ENCODE measurements around the gene GLYAT.

GLYAT gene

DNA sequence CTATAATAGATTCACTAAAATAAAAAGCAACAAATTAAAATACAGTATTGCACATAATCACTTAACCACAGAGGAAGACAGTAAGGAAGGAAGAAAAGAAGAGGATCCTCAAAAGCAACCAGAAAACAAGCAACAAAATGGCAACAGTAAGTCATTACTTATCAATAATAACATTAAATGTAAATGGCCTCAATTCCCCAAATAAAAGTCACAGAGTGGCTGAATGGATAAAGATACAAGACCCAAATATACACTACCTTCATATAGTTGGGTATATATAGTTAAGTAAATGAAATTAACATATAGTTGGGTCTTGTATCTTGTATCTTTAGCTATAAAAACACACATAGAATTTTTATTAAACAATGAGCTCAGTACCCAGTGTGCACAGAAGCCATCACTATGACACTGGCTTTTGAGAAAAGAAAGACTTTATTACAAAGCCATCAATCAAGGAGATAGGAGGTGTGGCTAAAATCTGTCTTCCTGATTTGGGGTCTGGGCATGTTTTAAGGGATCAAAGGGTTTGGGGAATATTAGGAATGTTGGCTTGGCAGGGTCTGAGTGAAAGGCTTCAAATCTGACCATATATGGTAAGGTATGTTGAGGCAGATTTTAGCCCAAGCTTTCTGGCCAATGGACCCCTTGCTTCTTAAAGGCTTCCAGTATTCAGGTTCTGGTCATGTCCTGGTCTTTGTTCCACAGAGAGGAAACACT, 13.4 kb upstream of the GLYAT start:
- H3K9me3 ChIP-seq (ENCODE audit: control insufficient read depth in 2 of 2, low read length in 2 of 2): peaks cover 0 to 5% of the 10 kb centered on the region in 2 donors
- no peak overlapping the region for H3K4me3 ChIP-seq (ENCODE audit: low read length in 2 of 2)
- no peaks in the 10 kb centered on the region for H3K36me3 ChIP-seq (ENCODE audit: control insufficient read depth in 2 of 2, insufficient read depth in 2 of 2, low read length in 2 of 2)
- no peak overlapping the region for H3K27ac ChIP-seq (ENCODE audit: low read depth in 2 of 2, low read length in 2 of 2)
- H3K9ac ChIP-seq (ENCODE audit: low read depth in 1 of 2, low read length in 2 of 2): no peak overlapping the region
- no peaks in the 10 kb centered on the region for H3K4me1 ChIP-seq (ENCODE audit: control insufficient read depth in 2 of 2, insufficient read depth in 2 of 2, low read length in 2 of 2)
- H3K27me3 ChIP-seq (ENCODE audit: control insufficient read depth in 2 of 2, insufficient read depth in 2 of 2, low read length in 2 of 2): no peaks in the 10 kb centered on the region

DNA sequence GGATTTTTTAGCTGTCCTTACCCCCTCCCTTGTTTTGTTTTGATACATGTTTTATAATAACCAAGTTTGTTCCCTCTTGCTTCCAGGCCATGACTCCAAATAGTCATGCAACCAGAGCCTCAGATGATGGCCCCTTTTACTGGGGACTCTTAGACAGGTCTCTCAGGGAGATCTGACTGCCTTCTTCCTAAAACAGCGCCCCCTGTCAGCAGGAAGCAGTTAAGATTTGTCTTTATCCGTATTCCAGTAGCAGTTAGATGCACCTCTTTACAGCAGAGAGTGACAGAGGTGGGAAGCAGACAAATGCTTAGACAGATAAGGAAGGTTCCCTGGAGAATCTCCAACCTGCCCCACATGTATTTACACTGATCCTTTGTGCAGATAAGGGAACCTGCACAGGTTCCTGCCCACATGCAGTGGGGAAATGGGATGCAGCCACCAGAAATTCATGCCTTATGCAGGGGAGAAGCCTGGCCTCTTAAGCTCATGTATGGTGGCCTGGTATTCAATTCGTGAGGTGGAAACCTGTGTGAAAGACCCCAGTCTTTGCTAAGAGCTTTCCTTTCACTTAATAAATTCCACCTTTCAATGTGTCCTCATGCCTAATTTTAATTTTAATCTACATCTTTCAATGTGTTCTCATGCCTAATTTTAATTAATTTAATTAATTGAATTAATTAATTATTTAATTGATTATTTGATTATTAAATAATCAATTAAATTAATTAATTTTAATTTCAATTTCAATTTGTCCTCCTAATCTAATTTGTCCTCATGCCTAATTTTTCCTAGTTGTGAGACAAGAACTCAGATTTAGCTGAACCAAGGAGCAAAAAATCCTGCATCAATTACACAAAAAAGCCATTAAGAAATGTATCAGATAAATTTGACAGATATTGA, 11.5 kb upstream of the GLYAT start:
- H3K27me3 ChIP-seq (ENCODE audit: control insufficient read depth in 2 of 2, insufficient read depth in 2 of 2, low read length in 2 of 2): no peaks in the 10 kb centered on the region
- no peak overlapping the region for H3K9ac ChIP-seq (ENCODE audit: low read depth in 1 of 2, low read length in 2 of 2)
- H3K27ac ChIP-seq (ENCODE audit: low read depth in 2 of 2, low read length in 2 of 2): no peak overlapping the region
- no peak overlapping the region for H3K4me3 ChIP-seq (ENCODE audit: low read length in 2 of 2)
- no peaks in the 10 kb centered on the region for H3K4me1 ChIP-seq (ENCODE audit: control insufficient read depth in 2 of 2, insufficient read depth in 2 of 2, low read length in 2 of 2)
- peaks cover 0 to 5% of the 10 kb centered on the region in 2 donors for H3K9me3 ChIP-seq (ENCODE audit: control insufficient read depth in 2 of 2, low read length in 2 of 2)
- H3K36me3 ChIP-seq (ENCODE audit: control insufficient read depth in 2 of 2, insufficient read depth in 2 of 2, low read length in 2 of 2): no peaks in the 10 kb centered on the region

DNA sequence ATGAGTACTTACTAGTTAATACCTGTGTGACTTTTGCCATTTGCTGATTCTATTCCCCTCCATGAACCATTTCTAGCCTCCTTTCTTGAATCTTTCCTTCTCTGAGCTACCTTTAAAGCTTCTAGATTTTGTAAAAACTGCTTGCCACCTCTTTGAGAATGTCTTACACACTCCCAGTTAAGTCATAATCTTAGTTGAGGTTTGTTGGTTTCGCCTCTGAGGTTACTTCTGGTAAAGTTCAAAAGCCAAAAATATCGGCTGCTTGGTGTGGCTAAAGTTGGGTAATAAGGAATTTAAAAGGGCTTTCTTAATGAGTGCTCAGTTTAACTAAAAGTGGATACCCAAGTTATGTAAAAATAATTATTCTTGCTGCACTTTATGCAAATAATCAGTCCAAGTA, 10.4 kb upstream of the GLYAT start:
- Histone ChIP-seq H3K9ac (ENCODE audit: low read depth in 1 of 2, low read length in 2 of 2) (no peak overlapping the region), H3K4me3 (ENCODE audit: low read length in 2 of 2) (no peak overlapping the region), H3K27ac (ENCODE audit: low read depth in 2 of 2, low read length in 2 of 2) (no peak overlapping the region), H3K27me3 (ENCODE audit: control insufficient read depth in 2 of 2, insufficient read depth in 2 of 2, low read length in 2 of 2) (no peaks in the 10 kb centered on the region), H3K9me3 (ENCODE audit: control insufficient read depth in 2 of 2, low read length in 2 of 2) (peaks cover 0 to 5% of the 10 kb centered on the region in 2 donors), H3K4me1 (ENCODE audit: control insufficient read depth in 2 of 2, insufficient read depth in 2 of 2, low read length in 2 of 2) (no peaks in the 10 kb centered on the region), H3K36me3 (ENCODE audit: control insufficient read depth in 2 of 2, insufficient read depth in 2 of 2, low read length in 2 of 2) (no peaks in the 10 kb centered on the region)

DNA sequence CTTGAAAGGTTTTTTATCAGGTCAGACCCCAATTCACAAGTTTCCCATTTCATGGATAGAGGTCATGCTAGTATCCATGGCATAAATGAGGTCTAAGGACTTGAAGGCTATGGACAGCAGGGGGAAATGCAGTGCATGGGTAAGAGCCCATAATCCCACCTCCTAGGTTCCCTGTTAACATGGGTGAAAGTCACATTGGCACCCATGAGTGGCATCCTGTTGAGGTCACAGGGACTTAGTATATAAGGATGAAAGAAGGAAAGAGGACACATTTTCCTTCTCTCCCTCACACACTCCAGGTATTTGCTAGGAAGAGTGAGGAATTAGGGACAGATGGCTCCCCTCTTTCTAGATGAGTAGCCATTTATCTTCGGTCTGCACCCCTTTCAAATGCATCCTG, 9.4 kb upstream of the GLYAT start:
- Histone ChIP-seq H3K4me1 (ENCODE audit: control insufficient read depth in 2 of 2, insufficient read depth in 2 of 2, low read length in 2 of 2) (no peaks in the 10 kb centered on the region), H3K4me3 (ENCODE audit: low read length in 2 of 2) (no peak overlapping the region), H3K9ac (ENCODE audit: low read depth in 1 of 2, low read length in 2 of 2) (no peak overlapping the region), H3K27ac (ENCODE audit: low read depth in 2 of 2, low read length in 2 of 2) (no peak overlapping the region), H3K9me3 (ENCODE audit: control insufficient read depth in 2 of 2, low read length in 2 of 2) (peaks cover 0 to 5% of the 10 kb centered on the region in 2 donors), H3K36me3 (ENCODE audit: control insufficient read depth in 2 of 2, insufficient read depth in 2 of 2, low read length in 2 of 2) (no peaks in the 10 kb centered on the region), H3K27me3 (ENCODE audit: control insufficient read depth in 2 of 2, insufficient read depth in 2 of 2, low read length in 2 of 2) (no peaks in the 10 kb centered on the region)

DNA sequence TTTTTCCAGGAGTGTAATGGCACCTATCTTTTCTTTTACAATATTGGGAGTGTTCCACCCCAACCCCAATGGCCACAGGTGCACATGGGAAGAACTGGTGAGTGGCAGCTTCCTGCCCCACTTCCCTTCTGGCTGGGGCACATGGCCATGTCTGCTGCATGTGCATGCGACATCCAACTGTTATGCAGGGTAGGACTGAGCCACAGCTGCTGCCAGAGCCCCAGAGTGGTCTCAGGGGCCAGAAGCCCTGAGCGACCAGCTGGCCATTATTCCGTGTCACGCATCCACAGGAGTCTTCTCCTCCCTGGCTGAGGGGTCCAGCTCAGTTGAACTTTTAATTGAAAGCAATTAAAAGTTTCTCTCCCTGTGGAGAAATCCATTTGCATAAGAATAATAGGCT, 8.7 kb upstream of the GLYAT start:
- Histone ChIP-seq H3K4me3 (ENCODE audit: low read length in 2 of 2) (no peak overlapping the region), H3K9ac (ENCODE audit: low read depth in 1 of 2, low read length in 2 of 2) (no peak overlapping the region), H3K36me3 (ENCODE audit: control insufficient read depth in 2 of 2, insufficient read depth in 2 of 2, low read length in 2 of 2) (no peaks in the 10 kb centered on the region), H3K4me1 (ENCODE audit: control insufficient read depth in 2 of 2, insufficient read depth in 2 of 2, low read length in 2 of 2) (no peaks in the 10 kb centered on the region), H3K9me3 (ENCODE audit: control insufficient read depth in 2 of 2, low read length in 2 of 2) (peaks cover 0 to 5% of the 10 kb centered on the region in 2 donors), H3K27me3 (ENCODE audit: control insufficient read depth in 2 of 2, insufficient read depth in 2 of 2, low read length in 2 of 2) (no peaks in the 10 kb centered on the region), H3K27ac (ENCODE audit: low read depth in 2 of 2, low read length in 2 of 2) (no peak overlapping the region)

DNA sequence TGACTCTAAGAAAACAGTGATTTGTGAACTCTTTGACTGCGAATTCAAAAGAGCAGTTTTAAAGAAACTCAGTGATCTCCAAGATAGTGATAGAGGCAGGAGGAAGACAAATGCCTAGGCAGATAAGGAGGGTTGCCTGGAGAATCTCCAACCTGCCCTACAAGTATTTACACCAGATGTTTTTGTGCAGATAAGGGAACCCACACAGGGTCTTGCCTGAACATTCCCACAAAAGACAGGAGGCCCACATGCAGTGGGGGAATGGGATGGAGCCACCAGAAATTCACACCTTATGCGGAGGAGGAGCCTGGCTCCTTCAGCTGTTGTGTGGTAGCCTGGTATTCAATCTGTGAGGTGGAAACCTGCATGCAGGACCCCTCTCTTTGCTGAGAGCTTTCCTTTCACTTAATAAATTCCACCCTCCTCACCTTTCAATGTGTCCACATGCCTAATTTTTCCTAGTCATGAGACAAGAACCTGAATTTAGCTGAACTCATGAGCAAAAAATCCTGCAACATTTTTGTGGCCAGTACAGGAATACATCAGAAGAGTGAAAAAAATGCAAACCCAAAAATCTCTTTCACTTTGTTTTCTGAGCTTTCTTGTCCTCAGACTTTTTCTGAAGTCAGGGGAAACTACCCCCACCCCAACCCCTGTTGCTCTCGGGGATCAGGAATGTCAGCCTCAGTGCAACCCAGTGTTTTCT, 8.1 kb upstream of the GLYAT start:
- no peak overlapping the region for H3K4me3 ChIP-seq (ENCODE audit: low read length in 2 of 2)
- peaks cover 0 to 5% of the 10 kb centered on the region in 2 donors for H3K9me3 ChIP-seq (ENCODE audit: control insufficient read depth in 2 of 2, low read length in 2 of 2)
- no peaks in the 10 kb centered on the region for H3K36me3 ChIP-seq (ENCODE audit: control insufficient read depth in 2 of 2, insufficient read depth in 2 of 2, low read length in 2 of 2)
- H3K27me3 ChIP-seq (ENCODE audit: control insufficient read depth in 2 of 2, insufficient read depth in 2 of 2, low read length in 2 of 2): no peaks in the 10 kb centered on the region
- H3K9ac ChIP-seq (ENCODE audit: low read depth in 1 of 2, low read length in 2 of 2): no peak overlapping the region
- H3K4me1 ChIP-seq (ENCODE audit: control insufficient read depth in 2 of 2, insufficient read depth in 2 of 2, low read length in 2 of 2): no peaks in the 10 kb centered on the region
- no peak overlapping the region for H3K27ac ChIP-seq (ENCODE audit: low read depth in 2 of 2, low read length in 2 of 2)

DNA sequence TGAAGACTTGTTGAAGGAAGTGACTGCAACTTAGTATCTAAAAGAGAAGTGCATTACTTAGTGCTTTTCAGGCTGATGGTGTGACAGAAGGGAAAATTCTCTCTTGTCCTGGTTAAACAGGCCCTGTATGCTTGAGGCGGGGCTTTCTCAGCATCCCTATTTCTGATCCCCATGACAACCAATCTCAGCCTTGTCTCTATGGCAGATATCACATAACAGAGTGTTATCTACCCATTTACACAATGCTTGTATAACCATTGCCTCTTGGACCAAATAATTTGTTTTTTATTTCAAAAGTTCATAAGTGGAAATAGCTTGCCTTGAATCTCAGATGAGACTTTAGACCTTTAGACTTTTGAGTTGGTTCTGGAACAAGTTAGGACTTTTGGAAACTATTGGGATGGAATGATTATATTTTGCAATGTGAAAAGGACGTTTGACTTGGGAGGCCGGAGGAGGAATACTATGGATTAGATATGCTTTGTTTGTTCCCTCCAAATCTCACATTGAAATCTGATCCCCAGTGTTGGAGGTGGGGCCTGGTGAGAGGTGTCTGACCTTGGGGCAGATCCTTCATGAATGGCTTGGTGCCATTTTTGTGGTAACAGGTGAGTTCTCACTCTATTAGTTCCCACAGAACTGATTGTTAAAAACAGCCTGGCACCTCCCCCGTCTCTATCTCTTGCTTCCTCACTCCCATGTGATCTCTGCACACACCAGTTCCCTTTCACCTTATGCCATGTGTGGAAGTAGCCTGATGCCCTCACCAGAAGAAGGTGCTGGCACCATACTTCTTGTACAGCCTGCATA, 3.1 kb upstream of the GLYAT start:
- H3K9me3 ChIP-seq (ENCODE audit: control insufficient read depth in 2 of 2, low read length in 2 of 2): no peaks in the 10 kb centered on the region
- no peaks in the 10 kb centered on the region for H3K4me1 ChIP-seq (ENCODE audit: control insufficient read depth in 2 of 2, insufficient read depth in 2 of 2, low read length in 2 of 2)
- H3K27me3 ChIP-seq (ENCODE audit: control insufficient read depth in 2 of 2, insufficient read depth in 2 of 2, low read length in 2 of 2): no peaks in the 10 kb centered on the region
- H3K9ac ChIP-seq (ENCODE audit: low read depth in 1 of 2, low read length in 2 of 2): no peak overlapping the region
- no peak overlapping the region for H3K27ac ChIP-seq (ENCODE audit: low read depth in 2 of 2, low read length in 2 of 2)
- H3K36me3 ChIP-seq (ENCODE audit: control insufficient read depth in 2 of 2, insufficient read depth in 2 of 2, low read length in 2 of 2): no peaks in the 10 kb centered on the region
- no peak overlapping the region for H3K4me3 ChIP-seq (ENCODE audit: low read length in 2 of 2)

DNA sequence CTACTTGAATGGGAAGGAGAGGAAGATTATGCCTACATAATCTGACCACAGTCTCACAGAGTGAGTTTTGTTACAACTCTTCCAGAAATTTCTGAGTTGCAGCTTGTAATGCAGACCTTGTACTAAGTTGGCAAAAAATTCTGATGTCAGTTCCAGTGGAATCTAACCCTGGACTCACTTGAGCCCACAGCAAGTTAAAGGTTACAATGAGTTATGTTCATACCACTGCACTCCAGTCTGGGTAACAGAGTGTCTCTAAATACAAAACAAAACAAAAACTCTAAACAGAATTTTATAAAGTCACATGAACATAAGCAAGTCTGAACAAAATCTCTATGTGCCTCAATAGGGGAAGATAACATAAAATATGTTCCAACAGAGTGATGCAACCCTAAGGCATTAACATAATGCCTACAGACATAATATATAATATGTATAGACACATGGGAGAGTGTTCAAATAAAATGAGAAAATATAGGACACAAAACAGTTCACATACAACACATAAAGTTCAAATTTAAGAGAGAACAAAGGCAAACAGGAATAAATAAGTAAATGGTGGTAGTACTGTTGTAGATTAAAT, 1.1 kb downstream of the GLYAT start:
- H3K4me1 ChIP-seq (ENCODE audit: control insufficient read depth in 2 of 2, insufficient read depth in 2 of 2, low read length in 2 of 2): peaks cover 3 to 6% of the 10 kb centered on the region in 2 donors
- no peaks in the 10 kb centered on the region for H3K27me3 ChIP-seq (ENCODE audit: control insufficient read depth in 2 of 2, insufficient read depth in 2 of 2, low read length in 2 of 2)
- no peak overlapping the region for H3K9ac ChIP-seq (ENCODE audit: low read depth in 1 of 2, low read length in 2 of 2)
- H3K36me3 ChIP-seq (ENCODE audit: control insufficient read depth in 2 of 2, insufficient read depth in 2 of 2, low read length in 2 of 2): no peaks in the 10 kb centered on the region
- no peaks in the 10 kb centered on the region for H3K9me3 ChIP-seq (ENCODE audit: control insufficient read depth in 2 of 2, low read length in 2 of 2)
- H3K27ac ChIP-seq (ENCODE audit: low read depth in 2 of 2, low read length in 2 of 2): no peak overlapping the region
- H3K4me3 ChIP-seq (ENCODE audit: low read length in 2 of 2): no peak overlapping the region

DNA sequence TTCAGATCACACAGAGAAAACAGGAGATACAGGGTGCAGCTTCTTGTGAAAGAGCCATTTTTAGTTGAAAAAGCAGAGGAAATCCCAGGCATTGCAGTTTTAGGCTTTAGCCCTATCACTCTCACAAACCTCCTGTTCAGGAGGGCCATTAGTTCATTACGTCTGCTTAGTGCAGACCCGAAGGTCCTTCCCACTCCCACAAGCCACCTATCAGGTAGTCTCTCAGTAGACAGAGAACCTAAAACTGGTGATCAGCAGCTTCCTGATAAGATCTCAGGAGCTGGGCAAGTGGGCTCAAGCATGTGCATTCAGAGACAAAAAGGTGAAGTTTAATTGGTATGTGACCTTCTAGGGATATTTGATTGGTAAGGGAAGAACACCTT, 4.3 kb downstream of the GLYAT start:
- H3K4me1 ChIP-seq (ENCODE audit: control insufficient read depth in 2 of 2, insufficient read depth in 2 of 2, low read length in 2 of 2): peaks cover 3 to 6% of the 10 kb centered on the region in 2 donors
- no peaks in the 10 kb centered on the region for H3K36me3 ChIP-seq (ENCODE audit: control insufficient read depth in 2 of 2, insufficient read depth in 2 of 2, low read length in 2 of 2)
- H3K27me3 ChIP-seq (ENCODE audit: control insufficient read depth in 2 of 2, insufficient read depth in 2 of 2, low read length in 2 of 2): no peaks in the 10 kb centered on the region
- H3K4me3 ChIP-seq (ENCODE audit: low read length in 2 of 2): no peak overlapping the region
- no peaks in the 10 kb centered on the region for H3K9me3 ChIP-seq (ENCODE audit: control insufficient read depth in 2 of 2, low read length in 2 of 2)
- H3K27ac ChIP-seq (ENCODE audit: low read depth in 2 of 2, low read length in 2 of 2): no peak overlapping the region
- H3K9ac ChIP-seq (ENCODE audit: low read depth in 1 of 2, low read length in 2 of 2): no peak overlapping the region

All from mucosa of rectum (tissue), 2 donors.